ENCODE results near the gene DDX6. TPM values are rescaled to one million over a fixed set of nuclear protein-coding genes. Genes with fewer than 3 reads are reported as not detected.

DDX6 gene
- total and polyA plus RNA-seq, 2 of the 8 experiments (the other 6 are each of a cell fraction or from before 2014, with no cell fraction given), result 29.8 to 181 TPM

- no peak for FAIRE-seq
- Histone ChIP-seq H3K79me2 (ENCODE audit: control insufficient read depth in 1 of 2, insufficient read depth in 2 of 2, low read length in 2 of 2) (no peaks in the 10 kb centered on the region), H2BK15ac (ENCODE audit: low read length) (no peak overlapping the region), H2BK5ac (ENCODE audit: low read depth, low read length) (no peak overlapping the region), H3K27ac (ENCODE audit: low read depth, low read length) (no peak overlapping the region), H2BK12ac (ENCODE audit: low read depth, low read length) (no peak overlapping the region), H2BK20ac (ENCODE audit: low read length) (no peak overlapping the region), H2BK120ac (replicated peaks; ENCODE audit: low read depth, low read length) (no peak overlapping the region), H4K20me1 (replicated peaks in 1 of 2; ENCODE audit: control insufficient read depth in 1 of 2, insufficient read depth in 2 of 2, low read length in 2 of 2) (no peaks in the 10 kb centered on the region), H3K18ac (ENCODE audit: extremely low read depth, low read length) (no peak overlapping the region), H4K5ac (ENCODE audit: insufficient read length, low read depth, low read length) (no peak overlapping the region), H4K8ac (ENCODE audit: extremely low read depth, insufficient read depth, low read length) (no peak overlapping the region), H3K4me3 (ENCODE audit: extremely low read depth in 1 of 4, insufficient read depth in 2 of 4, low read depth in 3 of 4, low read length in 4 of 4) (no peak overlapping the region), H3K56ac (replicated peaks; ENCODE audit: insufficient read length, low read depth, low read length) (no peak overlapping the region), H2AFZ (ENCODE audit: low read length) (no peak overlapping the region), H3K14ac (ENCODE audit: insufficient read length) (no peak overlapping the region), H3K4me2 (ENCODE audit: insufficient read depth in 1 of 2, low read depth in 2 of 2, low read length in 2 of 2) (no peak overlapping the region), H3K23me2 (ENCODE audit: low read depth, low read length) (no peaks in the 10 kb centered on the region), H3K23ac (ENCODE audit: insufficient read length) (no peak overlapping the region), H3K36me3 (ENCODE audit: control insufficient read depth in 2 of 4, insufficient read depth in 4 of 4, low read length in 3 of 4) (no peaks in the 10 kb centered on the region), H2AK5ac (ENCODE audit: low read depth, low read length) (no peak overlapping the region), H3K9ac (replicated peaks in 1 of 4; ENCODE audit: extremely low read depth in 1 of 4, low read depth in 3 of 4, low read length in 3 of 4) (no peak overlapping the region), H3K9me3 (ENCODE audit: insufficient read depth in 2 of 2, low read depth in 1 of 2, low read length in 1 of 2) (no peaks in the 10 kb centered on the region), H3K27me3 (replicated peaks in 1 of 4; ENCODE audit: control insufficient read depth in 3 of 4, extremely low read depth in 1 of 4, insufficient read depth in 3 of 4, low read length in 3 of 4) (no peaks in the 10 kb centered on the region), H4K91ac (replicated peaks; ENCODE audit: insufficient read length, low read length) (no peak overlapping the region), H3K4ac (replicated peaks; ENCODE audit: insufficient read length, low read depth, low read length) (no peak overlapping the region), H3K4me1 (replicated peaks in 1 of 4; ENCODE audit: control insufficient read depth in 3 of 4, insufficient read depth in 4 of 4, low read length in 3 of 4) (peaks cover 0 to 2% (median 0%) of the 10 kb centered on the region in 4 experiments; a peak in 1 of 7 replicates), H3K79me1 (ENCODE audit: low read depth, low read length) (no peaks in the 10 kb centered on the region)
- POLR2A ChIA-PET (ENCODE audit: partially characterized antibody), result interaction anchor here (0.6 to 1.1 kb wide), 2 partner anchors 13 to 55 kb away, joined by 3 read pairs; no protein-coding TSS in a partner anchor
- DNase-seq (ENCODE audit: low read depth in 1 of 2, low spot score in 2 of 2), result no peak
- CTCF ChIA-PET (ENCODE audit: partially characterized antibody), result interaction anchor here (1.0 kb wide), 1 partner anchor 47 kb away, joined by 3 read pairs; no protein-coding TSS in a partner anchor
- 90% methylated on average over 4 of the region's 4 CpGs; no CpG with 5 or more reads in 1 of the 2 experiments for WGBS, 2 experiments (ENCODE audit: extremely low coverage in 1 of 2, insufficient coverage in 1 of 2, insufficient read length in 1 of 2, insufficient replicate concordance in 2 of 2, low coverage in 1 of 2, low lambda C conversion rate in 2 of 2, missing lambda C conversion rate in 1 of 2)
- TF ChIP-seq TCF12 (IDR thresholded peaks at IDR 0.05; ENCODE audit: low read depth, low read length) (no peak), SIX5 (IDR thresholded peaks at IDR 0.05; ENCODE audit: low read depth, low read length) (no peak), RNF2 (IDR thresholded peaks at IDR 0.05; ENCODE audit: borderline replicate concordance, low read depth, low read length, missing control alignments, poor library complexity, severe bottlenecking) (no peak), CTCF (IDR thresholded peaks at IDR 0.05; ENCODE audit: control extremely low read depth in 1 of 3, insufficient read depth in 1 of 3, low read depth in 1 of 3, low read length in 3 of 3) (no peak), NANOG (IDR thresholded peaks at IDR 0.05; ENCODE audit: insufficient read depth, low read depth, low read length, poor library complexity, severe bottlenecking) (no peak), CBX8 (IDR thresholded peaks at IDR 0.05; ENCODE audit: borderline replicate concordance, low read depth, low read length) (no peak), BCL11A (IDR thresholded peaks at IDR 0.05; ENCODE audit: low read depth in 2 of 2, low read length in 2 of 2) (no peak), EZH2 (IDR thresholded peaks at IDR 0.05; ENCODE audit: low read depth, low read length, severe bottlenecking) (no peak), MAX (IDR thresholded peaks at IDR 0.05) (no peak)
Observed at GRCh38 chr11:118838905-118839553, 48.1 kb upstream of the DDX6 start.
